G401 (cell line): ENCODE data around the gene ZNF408. TPM values are rescaled to one million over a fixed set of nuclear protein-coding genes. Genes with fewer than 3 reads are reported as not detected.

Experiments used
- DNase-seq: peaks from one replicate; pipeline ENCODE4 v3.0.0-alpha.2; 2015; ENCODE audit warnings: low spot score
- in situ Hi-C: cut with HindIII; loops from 2 replicates; pipeline ENCODE4 v1.10.0; 2016; ENCODE audit warnings: low sequenced_read_pairs, mixed read lengths
- total RNA-seq: library from RNA; depleted of rRNA; stranded (reverse); fragments of >200 nt; shearing (Covaris generic); gene quantifications from 2 replicates; pipeline ENCODE4 v1.2.3, GENCODE V29; 2014; rRNA removed

Gene ZNF408
- total RNA-seq, 1 experiment from 2014 or later = 12.7 TPM

- in situ Hi-C loops = no loop called here
- no peak for DNase-seq
Observed at GRCh38 chr11:46743043-46743442, 42.2 kb downstream of the ZNF408 start.

- no peak for DNase-seq
- in situ Hi-C loops = no loop called here
Observed at GRCh38 chr11:46743693-46744339, 43.0 kb downstream of the ZNF408 start.

GRCh38 chr11:46745328-46745727 is 44.5 kb downstream of the ZNF408 start:
- in situ Hi-C loops = no loop called here
- no peak for DNase-seq

- in situ Hi-C loops = no loop called here
- no peak for DNase-seq
Observed at GRCh38 chr11:46745995-46746394, 45.2 kb downstream of the ZNF408 start.

- in situ Hi-C loops = no loop called here
- DNase-seq = no peak
Observed at GRCh38 chr11:46747150-46747549, 46.3 kb downstream of the ZNF408 start.

Other genes starting within 250 kb of the ZNF408 start
- gene AMBRA1, start 107.0 kb upstream of the ZNF408 start, total RNA-seq = 36.3 and 44.6 TPM in 2 replicates
- gene HARBI1, start 83.8 kb upstream of the ZNF408 start, total RNA-seq = 0.62 and 2.4 TPM in 2 replicates
- 71.1 and 78.8 TPM in 2 replicates for gene ATG13, start 83.5 kb upstream of the ZNF408 start, total RNA-seq
- 4.1 and 4.9 TPM in 2 replicates for gene ARHGAP1, start 412 bp upstream of the ZNF408 start, total RNA-seq
- gene F2, start 18.2 kb downstream of the ZNF408 start, total RNA-seq = not detected in 2 replicates
- 67.4 and 89.8 TPM in 2 replicates for gene CKAP5, start 145.2 kb downstream of the ZNF408 start, total RNA-seq
- 7.2 and 7.4 TPM in 2 replicates for gene LRP4, start 217.5 kb downstream of the ZNF408 start, total RNA-seq
- gene CSTPP1, start 235.7 kb downstream of the ZNF408 start, total RNA-seq = 9.0 and 19.3 TPM in 2 replicates